Measurements from ENCODE around the gene NPEPL1.

DNA sequence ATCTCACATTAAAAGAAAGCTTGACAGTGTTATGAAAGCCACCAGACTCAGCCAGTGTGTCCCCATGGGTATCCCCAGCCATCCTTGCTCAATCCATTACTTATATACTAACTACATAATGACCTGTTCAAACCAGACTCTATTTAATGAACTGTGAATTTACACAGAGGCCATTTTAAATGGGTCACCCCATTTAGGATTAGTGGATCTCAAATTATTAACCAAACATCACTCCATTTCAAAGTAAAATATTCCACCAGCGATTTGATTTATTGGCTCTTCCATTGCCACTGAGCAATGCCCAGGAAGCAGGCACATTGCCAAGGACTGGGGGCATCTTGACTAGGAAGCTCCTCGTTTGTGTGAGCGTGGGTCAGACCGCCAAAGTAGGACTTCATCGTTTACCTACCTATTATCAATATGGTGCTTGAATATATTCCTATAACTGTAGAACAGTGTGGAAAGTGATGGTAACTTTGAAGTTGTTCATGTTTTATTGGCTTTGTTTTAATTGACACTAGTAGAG is 15.5 kb upstream of the NPEPL1 start:
- TF ChIP-seq POLR2A (IDR thresholded peaks at IDR 0.05; ENCODE audit: low read length) (no peak), GATA1 (IDR thresholded peaks at IDR 0.05; ENCODE audit: low read depth, low read length) (no peak)
